ENCODE results near the gene PPP1R37.

Gene PPP1R37

DNA sequence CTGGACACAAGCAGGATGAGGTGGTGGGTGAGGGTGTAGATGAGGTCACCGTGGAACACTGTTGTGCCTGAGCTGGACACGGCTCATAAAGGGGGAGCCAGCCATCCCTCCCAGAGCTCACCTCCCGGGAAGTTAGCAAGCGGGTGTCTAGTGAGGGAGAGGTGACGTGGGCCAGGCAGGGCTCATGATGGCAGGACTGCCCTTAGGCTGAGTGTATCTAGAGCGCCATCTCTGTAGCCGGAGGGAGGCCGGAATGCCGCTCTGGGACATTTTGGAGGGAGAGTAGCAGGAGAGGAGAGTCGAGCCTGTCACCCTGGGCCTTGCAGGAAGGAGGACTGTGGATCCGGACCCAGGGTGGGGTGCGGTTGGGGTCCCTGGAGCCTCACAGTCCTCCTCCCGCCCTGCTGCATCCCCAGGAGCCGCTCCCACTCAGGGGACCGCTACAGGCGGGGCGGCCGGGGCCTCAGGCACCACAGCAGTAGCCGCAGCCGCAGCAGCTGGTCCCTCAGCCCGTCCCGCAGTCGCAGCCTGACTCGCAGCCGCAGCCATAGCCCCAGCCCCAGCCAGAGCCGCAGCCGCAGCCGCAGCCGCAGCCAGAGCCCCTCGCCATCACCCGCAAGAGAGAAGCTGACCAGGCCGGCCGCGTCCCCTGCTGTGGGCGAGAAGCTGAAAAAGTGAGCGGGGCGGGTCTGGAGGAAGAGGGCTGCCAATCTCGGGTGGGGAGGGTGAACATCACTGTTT, 25.9 kb upstream of the PPP1R37 start:
- no peak overlapping the region for H3K4me3 Mint-ChIP-seq

DNA sequence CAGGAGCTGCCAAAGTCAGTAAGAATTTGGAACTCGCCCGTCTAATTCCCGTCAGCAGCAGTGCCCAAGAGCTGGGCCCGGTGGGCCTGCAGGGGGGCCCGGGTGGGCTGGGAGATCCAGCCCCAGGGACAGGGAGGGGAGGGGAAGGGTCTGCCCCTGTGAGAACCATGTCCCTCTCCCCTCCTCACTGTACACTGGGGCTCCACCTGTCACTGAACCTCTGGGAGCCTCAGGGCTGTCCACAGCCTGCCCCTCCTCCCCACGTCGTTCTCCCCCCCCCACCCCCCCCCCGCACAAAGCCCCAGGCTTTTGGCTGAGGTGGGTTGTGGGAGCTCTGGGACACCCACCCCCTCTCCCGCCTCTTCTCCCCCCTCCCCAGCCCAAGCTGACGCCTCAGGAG, 24.9 kb upstream of the PPP1R37 start:
- Mint-ChIP-seq H3K27me3 (no peaks in the 10 kb centered on the region), H3K9me3 (no peaks in the 10 kb centered on the region), H3K4me1 (peaks cover 6% of the 10 kb centered on the region), H3K4me3 (no peak overlapping the region), H3K27ac (no peak overlapping the region)
- DNase-seq (no peak), ATAC-seq (no peak)

More for the DNA sequence above, 25.9 kb upstream of the PPP1R37 start:
- Mint-ChIP-seq H3K27me3 (no peaks in the 10 kb centered on the region), H3K9me3 (no peaks in the 10 kb centered on the region), H3K4me1 (peaks cover 6% of the 10 kb centered on the region), H3K27ac (peak overlapping the region in 1 of 2 donors; percentile 88)
- no peak for DNase-seq
- no peak for ATAC-seq

DNA sequence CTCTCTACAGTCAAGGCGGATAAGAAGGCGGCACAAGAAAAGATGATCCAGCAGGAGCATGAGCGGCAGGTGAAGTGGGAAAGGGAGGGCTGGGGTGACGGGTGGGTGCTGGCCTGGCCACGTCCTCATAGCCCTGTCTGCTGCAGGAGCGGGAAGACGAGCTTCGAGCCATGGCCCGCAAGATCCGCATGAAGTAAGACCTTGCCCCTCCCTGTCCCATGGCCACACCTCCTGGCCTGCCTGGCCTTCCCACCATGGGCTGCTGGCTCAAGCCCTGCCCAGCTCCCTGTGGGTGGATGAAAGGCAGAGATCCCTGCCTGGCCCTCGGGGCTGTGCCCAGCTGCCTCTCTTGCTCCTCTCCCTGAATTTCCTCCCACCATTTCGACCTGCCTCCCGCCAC, 23.9 kb upstream of the PPP1R37 start:
- ATAC-seq (no peak), DNase-seq (no peak)
- Mint-ChIP-seq H3K27me3 (no peaks in the 10 kb centered on the region), H3K4me3 (no peak overlapping the region), H3K4me1 (peaks cover 6% of the 10 kb centered on the region), H3K9me3 (no peaks in the 10 kb centered on the region), H3K27ac (peak overlapping the region in 1 of 2 donors; percentile 90)

DNA sequence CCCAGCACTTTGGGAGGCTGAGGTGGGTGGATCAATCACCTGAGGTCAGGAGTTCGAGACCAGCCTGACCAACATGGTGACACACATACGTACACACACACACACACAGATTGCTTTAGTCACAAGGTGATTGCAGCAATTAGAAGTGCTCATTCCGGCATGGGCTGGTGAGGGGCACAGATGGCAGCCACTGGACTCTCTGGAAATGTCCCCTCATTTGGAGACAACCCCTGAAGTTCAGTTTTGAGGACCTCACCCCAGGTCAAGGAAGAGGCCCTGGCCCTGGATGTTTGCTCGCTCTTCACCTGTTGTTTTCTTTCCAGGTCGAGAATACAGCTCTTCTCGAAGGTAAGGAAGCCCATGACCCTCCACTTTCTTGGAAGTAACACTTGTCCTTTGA, 22.8 kb upstream of the PPP1R37 start:
- no peak for ATAC-seq
- Mint-ChIP-seq H3K4me1 (peaks cover 14% of the 10 kb centered on the region), H3K9me3 (no peaks in the 10 kb centered on the region), H3K27me3 (no peaks in the 10 kb centered on the region), H3K27ac (peak overlapping the region in 1 of 2 donors; percentile 81), H3K4me3 (no peak overlapping the region)
- DNase-seq: no peak

DNA sequence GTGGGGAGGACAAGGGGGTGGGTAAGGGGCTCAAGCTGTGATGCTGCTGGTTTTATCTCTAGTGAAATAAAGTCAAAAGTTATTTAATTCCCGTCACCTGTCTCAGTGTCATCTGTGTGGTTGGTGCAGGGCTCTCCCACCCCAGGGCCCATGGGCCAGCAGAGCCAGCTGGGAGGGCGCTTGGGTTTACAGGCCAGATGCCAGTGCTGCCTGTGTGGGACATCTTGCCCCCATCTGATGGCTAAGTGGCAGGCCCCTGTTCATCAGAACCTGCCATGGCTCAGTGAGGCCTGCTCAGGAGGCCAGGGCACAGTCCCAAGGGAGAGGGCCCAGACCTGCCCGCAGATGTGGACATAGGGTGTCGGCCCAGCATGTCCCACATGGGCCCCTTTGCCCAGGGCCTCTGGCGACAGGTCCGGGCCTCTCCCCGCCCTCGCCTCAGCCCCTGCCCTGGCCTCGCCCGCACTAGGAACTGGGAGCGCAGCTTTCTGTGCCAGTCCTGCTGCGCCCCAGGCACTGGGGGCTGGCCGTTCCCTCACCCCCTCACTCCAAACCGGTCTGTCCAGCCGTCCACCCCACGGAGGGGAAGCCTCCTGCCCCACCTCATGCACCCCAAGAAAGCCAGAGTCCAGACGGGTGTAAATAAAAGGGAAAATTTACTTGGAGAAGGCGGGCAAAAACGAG, 22.0 kb upstream of the PPP1R37 start:
- DNase-seq (no peak), ATAC-seq (no peak)
- Mint-ChIP-seq H3K4me1 (peaks cover 20% of the 10 kb centered on the region), H3K4me3 (no peak overlapping the region), H3K27ac (no peak overlapping the region), H3K9me3 (no peaks in the 10 kb centered on the region), H3K27me3 (no peaks in the 10 kb centered on the region)

DNA sequence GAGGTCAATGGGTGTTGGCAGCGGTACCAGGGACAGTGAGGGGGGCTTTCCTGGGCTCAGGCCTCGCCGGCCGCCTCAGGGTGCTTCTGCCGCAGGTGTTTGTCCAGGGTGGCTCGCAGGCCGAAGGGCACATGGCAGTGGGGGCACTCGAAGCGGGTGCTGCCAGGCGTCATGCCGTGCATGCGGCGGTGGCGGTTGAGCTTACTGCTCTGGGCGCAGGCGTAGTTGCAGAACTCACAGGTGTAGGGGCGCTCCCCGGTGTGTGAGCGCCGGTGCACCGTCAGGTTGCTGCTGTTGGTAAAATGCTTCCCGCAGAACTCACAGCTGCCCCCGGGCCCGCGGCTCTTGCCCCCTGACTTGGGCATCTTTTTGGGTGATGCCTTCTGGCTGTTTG, 21.4 kb upstream of the PPP1R37 start:
- Mint-ChIP-seq H3K4me3 (no peak overlapping the region), H3K27me3 (no peaks in the 10 kb centered on the region), H3K4me1 (peaks cover 22% of the 10 kb centered on the region), H3K27ac (peak overlapping the region in 1 of 2 donors; percentile 63), H3K9me3 (no peaks in the 10 kb centered on the region)
- no peak for ATAC-seq
- no peak for DNase-seq

DNA sequence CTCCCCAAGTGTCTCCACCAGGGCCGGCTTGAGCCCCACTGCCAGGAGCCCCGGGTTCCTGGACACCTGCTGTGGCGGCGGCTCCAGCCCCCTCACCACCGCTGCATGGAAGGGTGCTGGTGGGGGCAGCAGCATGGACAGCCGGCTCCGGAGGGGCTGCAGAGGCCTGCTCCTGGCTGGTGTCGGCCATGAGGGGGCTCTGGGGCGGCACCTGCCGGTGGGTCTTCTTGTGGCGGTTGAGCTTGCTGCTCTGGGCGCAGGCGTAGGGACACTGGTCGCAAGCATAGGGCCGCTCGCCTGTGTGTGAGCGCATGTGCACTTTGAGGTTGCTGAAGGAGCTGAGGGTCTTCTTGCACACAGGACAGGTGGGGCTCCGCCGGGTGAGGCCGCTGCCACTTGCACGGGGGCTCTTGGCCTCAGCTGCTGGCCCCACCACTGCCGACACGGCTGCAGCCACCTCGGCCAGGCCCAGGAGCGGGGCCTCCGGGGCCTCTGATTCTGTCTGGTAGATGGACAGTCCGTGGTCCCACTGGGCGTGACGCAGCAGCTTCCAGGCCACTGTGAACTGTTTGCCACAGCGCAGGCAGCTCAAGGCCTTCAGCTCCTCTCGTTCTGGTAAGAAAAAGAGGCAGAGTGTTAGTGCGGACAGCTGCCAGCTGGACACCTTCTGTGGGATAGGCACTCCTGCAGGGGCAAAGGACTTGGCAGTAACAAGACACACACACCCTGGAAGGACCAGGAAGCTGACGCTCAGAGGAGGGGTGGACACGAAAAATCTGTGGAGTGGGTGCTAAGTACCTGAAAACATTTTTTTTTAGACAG, 20.8 kb upstream of the PPP1R37 start:
- no peaks in the 10 kb centered on the region for H3K27me3 Mint-ChIP-seq
- DNase-seq (no peak), ATAC-seq (no peak)
- peaks cover 28% of the 10 kb centered on the region for H3K4me1 Mint-ChIP-seq
- no peaks in the 10 kb centered on the region for H3K9me3 Mint-ChIP-seq
- H3K27ac Mint-ChIP-seq: peak overlapping the region in 1 of 2 donors; percentile 63
- no peak overlapping the region for H3K4me3 Mint-ChIP-seq

DNA sequence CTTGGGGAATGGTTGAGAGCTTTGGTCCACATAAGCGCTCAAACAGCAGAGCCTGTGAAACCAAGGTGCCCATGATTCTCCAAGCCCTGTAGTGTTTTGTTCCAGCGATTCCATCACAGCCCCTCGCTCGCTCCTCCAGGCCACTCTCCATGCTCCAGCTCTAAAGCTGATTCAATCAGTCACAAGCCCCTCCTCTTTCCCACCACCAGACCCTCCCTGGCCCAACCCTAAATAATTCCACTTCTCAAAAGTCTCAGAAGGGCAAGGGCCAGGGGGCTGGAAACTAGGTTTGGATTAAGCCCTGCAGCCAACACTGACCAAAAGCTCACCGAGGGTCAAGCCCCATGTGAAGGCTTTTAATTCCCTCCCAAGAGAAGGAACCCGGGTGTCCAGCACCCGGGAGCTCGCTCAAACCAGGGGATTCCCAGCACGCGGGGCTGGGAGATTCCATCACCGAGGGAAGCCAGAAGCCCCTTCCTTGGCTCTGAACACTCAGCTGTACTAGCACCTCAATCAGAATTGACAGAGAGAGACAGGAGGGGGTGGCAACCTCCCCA, 18.2 kb upstream of the PPP1R37 start:
- H3K27me3 Mint-ChIP-seq: no peaks in the 10 kb centered on the region
- DNase-seq: no peak
- H3K27ac Mint-ChIP-seq: no peak overlapping the region
- no peaks in the 10 kb centered on the region for H3K9me3 Mint-ChIP-seq
- peak overlapping the region; percentile 60 to 91 for H3K4me3 Mint-ChIP-seq
- peaks cover 50% of the 10 kb centered on the region for H3K4me1 Mint-ChIP-seq
- no peak for ATAC-seq

DNA sequence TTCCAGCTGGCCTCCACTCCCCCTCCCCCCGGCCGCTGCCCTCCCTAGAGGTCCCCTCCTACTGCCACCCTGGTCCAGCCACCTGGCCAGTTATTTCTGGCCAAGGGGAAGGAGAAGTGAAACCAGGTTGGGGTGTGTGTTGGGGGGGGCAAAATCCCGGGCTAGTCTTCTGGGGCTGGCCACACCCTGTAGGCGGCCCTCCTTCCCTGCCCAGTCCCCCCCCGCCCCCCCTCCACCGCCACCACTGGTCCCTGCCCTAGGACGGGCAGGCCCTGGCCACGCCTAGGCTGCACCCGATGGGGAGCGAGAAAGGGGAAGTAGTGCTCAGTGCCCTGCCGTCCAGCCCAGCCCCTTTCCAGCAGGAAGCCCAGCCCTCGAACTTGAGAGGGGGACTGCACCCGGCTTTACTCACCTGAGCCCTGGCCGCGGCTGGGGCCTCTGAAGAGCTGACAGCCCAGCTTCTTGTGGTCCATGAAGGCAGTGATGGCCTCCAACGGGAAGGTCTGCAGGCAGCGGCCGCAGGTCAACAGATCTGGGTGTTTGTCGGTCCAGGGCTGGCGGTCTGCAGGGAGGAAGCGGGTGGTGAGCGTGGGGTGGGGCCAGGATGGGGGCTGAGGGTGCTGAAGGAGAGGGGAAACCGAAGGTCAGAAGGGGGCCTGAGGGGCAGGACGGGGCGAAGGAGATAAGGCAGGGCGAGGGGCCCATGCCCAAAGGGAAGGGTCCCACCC, 17.5 kb upstream of the PPP1R37 start:
- peak overlapping the region; percentile 88 to 91 for H3K4me3 Mint-ChIP-seq
- H3K27ac Mint-ChIP-seq: peak overlapping the region; percentile 65 to 85
- DNase-seq (peak; percentile 29 to 46), ATAC-seq (peak; percentile 18)
- H3K27me3 Mint-ChIP-seq: no peaks in the 10 kb centered on the region
- H3K4me1 Mint-ChIP-seq: peaks cover 57% of the 10 kb centered on the region
- no peaks in the 10 kb centered on the region for H3K9me3 Mint-ChIP-seq

DNA sequence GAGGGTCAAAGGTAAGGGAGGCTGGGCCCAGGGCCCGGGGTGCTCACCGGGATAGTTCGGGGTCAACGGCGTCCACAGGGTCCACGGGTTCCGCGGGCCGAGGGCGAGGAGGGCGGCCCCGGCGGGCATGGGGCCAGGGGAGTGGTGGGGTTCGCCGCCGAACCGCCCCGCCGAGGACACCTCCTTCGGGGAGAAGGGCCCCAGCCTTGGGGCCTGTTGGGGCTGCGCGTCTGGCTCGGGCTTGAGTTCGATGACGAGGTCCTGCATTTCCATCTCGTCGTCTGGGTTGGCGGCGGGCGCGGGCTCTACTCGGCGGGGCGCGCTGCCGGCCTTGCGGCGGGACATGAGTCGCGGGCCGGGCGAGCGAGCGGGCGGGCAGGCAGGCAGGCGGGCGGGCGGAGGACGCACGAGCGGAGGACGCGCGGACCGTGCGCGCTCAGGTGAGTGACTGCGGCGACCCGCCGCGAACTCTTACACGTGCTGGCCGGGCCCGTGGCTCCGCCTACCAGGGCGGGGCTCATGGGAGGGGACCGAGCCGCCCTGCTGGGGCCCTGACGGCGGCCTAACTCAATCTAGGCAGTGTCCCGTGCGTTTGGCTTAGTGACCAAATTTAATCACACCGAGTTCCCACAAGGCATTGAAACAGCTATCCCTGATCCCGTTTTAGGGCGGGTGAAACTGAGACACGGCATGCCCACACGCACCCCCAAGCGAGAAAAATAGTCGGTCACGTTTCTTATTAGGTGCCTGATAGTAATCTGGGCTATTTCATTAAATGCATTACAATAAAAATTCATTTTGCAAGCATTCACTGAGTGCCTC, 16.7 kb upstream of the PPP1R37 start, which contains the start of gene ZNF296:
Gene ZNF296, minus strand, starts transcription at position 450 of the 822 bp plus-strand sequence. Its CDS starts 105 bp downstream, at position 345.
- Mint-ChIP-seq H3K9me3 (no peaks in the 10 kb centered on the region), H3K27ac (peak within 1 kb of the TSS; percentile 65 to 85), H3K4me3 (peak within 1 kb of the TSS; percentile 88 to 91), H3K27me3 (no peaks in the 10 kb centered on the region), H3K4me1 (peaks cover 62% of the 10 kb centered on the region)
- peak; percentile 86 for ATAC-seq
- DNase-seq: peak; percentile 82 to 85

DNA sequence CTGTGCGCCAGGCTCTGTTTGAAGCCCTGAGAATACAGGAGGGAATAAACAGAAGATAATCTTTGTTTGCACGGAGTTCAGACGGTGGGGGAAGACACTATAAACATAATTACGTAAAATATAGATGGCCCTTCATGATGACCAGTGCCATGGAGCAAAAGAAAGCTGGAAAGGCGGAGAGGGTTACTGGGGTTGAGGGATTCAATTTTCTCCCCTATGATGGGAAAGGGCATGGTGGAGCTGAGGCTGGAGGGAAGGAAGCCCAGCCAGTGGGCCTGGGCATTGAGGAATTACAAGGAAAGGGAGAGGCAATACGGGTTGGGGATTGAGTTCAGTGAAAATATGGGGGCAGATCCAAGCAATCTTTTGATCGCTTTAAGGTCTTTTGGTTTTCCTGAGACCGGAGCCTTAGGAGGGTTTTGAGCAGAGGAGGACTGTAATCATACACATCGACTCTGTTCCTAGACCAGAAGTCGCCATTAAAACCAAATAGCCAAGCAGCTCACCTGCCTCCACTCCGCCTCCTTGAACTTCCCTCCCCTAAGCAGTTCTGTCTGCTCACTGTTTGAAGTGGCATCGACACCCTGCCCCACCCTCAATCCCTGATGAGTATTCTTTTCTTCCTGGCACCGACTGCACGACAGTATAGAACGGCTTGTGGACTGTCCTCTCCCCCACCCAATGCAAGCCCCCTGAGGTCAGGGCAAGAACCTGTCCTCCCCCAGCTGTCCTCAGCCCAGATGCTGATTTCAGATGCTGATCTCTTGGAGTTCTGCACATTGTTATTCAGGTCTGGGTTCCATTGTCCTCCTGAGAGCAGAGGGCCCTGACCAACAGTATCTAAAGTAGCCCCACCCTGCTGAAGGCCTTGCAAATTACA, 15.9 kb upstream of the PPP1R37 start:
- no peaks in the 10 kb centered on the region for H3K9me3 Mint-ChIP-seq
- H3K4me3 Mint-ChIP-seq: peak overlapping the region; percentile 88 to 91
- DNase-seq (no peak), ATAC-seq (no peak)
- no peaks in the 10 kb centered on the region for H3K27me3 Mint-ChIP-seq
- H3K27ac Mint-ChIP-seq: peak overlapping the region; percentile 65 to 79
- H3K4me1 Mint-ChIP-seq: peaks cover 67% of the 10 kb centered on the region

DNA sequence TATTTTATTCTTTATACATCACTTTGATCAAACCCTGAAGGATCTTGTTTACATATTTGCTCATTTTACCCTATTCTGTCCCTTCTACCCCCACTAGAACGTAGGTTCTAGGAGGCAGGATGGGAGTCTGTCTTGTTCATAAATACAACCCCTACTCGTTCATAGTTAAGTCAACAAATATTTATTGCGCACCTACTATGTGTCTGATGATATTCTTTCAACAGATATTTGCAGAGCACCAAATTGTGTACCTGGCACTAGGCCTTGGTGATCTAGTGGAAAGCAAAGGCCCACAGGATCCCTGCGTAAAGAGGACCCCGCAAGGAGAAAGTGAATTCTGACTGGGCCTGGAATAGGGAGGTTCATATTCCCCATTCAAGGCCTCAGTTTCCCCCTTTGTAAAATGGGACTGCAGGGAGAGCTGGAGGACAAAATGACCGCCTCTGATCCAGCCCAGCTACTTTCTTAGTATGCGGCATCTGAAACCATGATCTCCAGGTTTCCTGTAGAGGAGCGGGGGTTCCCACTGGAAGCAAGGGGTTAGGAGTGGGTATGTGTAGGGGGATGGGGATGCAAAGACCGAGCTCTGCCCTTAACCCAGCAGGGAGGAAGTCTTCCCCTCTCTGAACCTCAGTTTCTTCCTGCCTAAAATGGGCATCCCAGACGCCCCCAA, 14.5 kb upstream of the PPP1R37 start:
- Mint-ChIP-seq H3K4me1 (peaks cover 71% of the 10 kb centered on the region), H3K27ac (peak overlapping the region; percentile 81 to 97), H3K27me3 (no peaks in the 10 kb centered on the region), H3K4me3 (peak overlapping the region; percentile 92 to 93), H3K9me3 (no peaks in the 10 kb centered on the region)
- DNase-seq: no peak
- peak; percentile 18 for ATAC-seq

Measured in stimulated activated naive CD8-positive, alpha-beta T cell treated with anti-CD3 and anti-CD28 coated beads, Interleukin-15, amount 100 ng/mL, for 72 hours (primary cell).